Adrenal gland (tissue), 5 donors: Measurements from ENCODE around the gene ARHGAP10.

ENCODE experiments used
- CTCF ChIP-seq, 6 experiments: fragments of 450-650 bp in 4 of 6; fragments of 200-600 bp in 2 of 6; sonication (generic) in 1 of 6; IDR thresholded peaks; 1 replicate in 5 of 6; 2 replicates in 1 of 6; pipeline versions ENCODE4 v1.5.1 to v1.8.0; 2016 to 2021; ENCODE audit warnings: antibody characterized with exemption in 6 of 6, mild to moderate bottlenecking in 2 of 6, moderate library complexity in 1 of 6
- POLR2A ChIP-seq, 2 donors: fragments of 450-650 bp; IDR thresholded peaks; one replicate each; pipeline ENCODE4 v1.6.1; 2017; ENCODE audit warnings: antibody characterized with exemption in 2 of 2, mild to moderate bottlenecking in 2 of 2, moderate library complexity in 1 of 2
- donor health status: DM: no; HTN: no; CAD: no.

GRCh38 chr4:147899512-147899911 is 167.6 kb downstream of the ARHGAP10 start:
- TF ChIP-seq POLR2A (IDR thresholded peaks at IDR 0.05): no peak
- TF ChIP-seq CTCF (IDR thresholded peaks at IDR 0.05): no peak
